Measurements from ENCODE around the gene PER2.

DNA sequence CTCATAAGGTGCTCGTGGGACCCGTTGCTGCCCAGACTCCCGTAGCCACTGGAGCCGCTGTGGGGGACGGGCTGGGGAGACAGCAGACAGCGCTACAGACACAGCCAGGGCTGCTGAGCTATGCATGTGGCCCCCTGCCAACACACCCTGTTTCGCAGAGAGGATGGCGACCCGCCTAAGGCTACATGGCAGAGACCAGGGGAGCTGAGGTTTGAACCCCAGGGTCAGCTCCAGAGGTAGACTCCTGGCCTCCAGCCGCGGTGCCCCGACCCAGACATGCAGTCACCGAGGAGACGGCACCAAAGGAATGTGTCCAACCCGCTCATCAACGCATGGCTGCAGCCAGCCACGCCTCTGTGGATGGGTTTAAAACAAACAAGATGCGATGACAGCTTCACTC, 27.5 kb downstream of the PER2 start:
- TF ChIP-seq, protein P1, sequence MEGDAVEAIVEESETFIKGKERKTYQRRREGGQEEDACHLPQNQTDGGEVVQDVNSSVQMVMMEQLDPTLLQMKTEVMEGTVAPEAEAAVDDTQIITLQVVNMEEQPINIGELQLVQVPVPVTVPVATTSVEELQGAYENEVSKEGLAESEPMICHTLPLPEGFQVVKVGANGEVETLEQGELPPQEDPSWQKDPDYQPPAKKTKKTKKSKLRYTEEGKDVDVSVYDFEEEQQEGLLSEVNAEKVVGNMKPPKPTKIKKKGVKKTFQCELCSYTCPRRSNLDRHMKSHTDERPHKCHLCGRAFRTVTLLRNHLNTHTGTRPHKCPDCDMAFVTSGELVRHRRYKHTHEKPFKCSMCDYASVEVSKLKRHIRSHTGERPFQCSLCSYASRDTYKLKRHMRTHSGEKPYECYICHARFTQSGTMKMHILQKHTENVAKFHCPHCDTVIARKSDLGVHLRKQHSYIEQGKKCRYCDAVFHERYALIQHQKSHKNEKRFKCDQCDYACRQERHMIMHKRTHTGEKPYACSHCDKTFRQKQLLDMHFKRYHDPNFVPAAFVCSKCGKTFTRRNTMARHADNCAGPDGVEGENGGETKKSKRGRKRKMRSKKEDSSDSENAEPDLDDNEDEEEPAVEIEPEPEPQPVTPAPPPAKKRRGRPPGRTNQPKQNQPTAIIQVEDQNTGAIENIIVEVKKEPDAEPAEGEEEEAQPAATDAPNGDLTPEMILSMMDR (IDR thresholded peaks at IDR 0.05; ENCODE audit: low read depth, low read length, poor library complexity, severe bottlenecking) = no peak
- TF ChIP-seq EZH2phosphoT487 (IDR thresholded peaks at IDR 0.05; ENCODE audit: borderline replicate concordance, low read length) = no peak
